ENCODE data around the gene CDC42BPA. TPM values are rescaled to one million over a fixed set of nuclear protein-coding genes. Genes with fewer than 3 reads are reported as not detected.

The CDC42BPA gene
- total RNA-seq, 2 experiments from 2014 or later, result 1.8 to 2.1 TPM

- POLR2A ChIA-PET, result no interaction called here
- Mint-ChIP-seq H3K4me1 (ENCODE audit: low read depth) (peaks cover 36% of the 10 kb centered on the region), H3K36me3 (ENCODE audit: low read depth) (peaks cover 11% of the 10 kb centered on the region), H3K27me3 (no peaks in the 10 kb centered on the region), H3K4me3 (no peak overlapping the region), H3K9me3 (peaks cover 5% of the 10 kb centered on the region), H3K27ac (no peak overlapping the region)
- CTCF ChIA-PET, result no interaction called here
- intact Hi-C loops (cut with micrococcal nuclease), result no loop called here
- ATAC-seq (no peak), DNase-seq (no peak)
- TF ChIP-seq CTCF (IDR thresholded peaks at IDR 0.05), result no peak
These were observed 363.5 kb downstream of the CDC42BPA start for GRCh38 chr1:226954777-226955176.

- intact Hi-C loops (cut with micrococcal nuclease), result no loop called here
- ATAC-seq, result no peak
- DNase-seq, result no peak
- Mint-ChIP-seq H3K36me3 (ENCODE audit: low read depth) (peaks cover 9% of the 10 kb centered on the region), H3K27ac (no peak overlapping the region), H3K4me1 (ENCODE audit: low read depth) (peaks cover 37% of the 10 kb centered on the region), H3K4me3 (no peak overlapping the region), H3K27me3 (no peaks in the 10 kb centered on the region), H3K9me3 (peaks cover 3% of the 10 kb centered on the region)
- ChIA-PET CTCF (no interaction called here), POLR2A (no interaction called here)
- no peak for TF ChIP-seq CTCF (IDR thresholded peaks at IDR 0.05)
These were observed 364.0 kb downstream of the CDC42BPA start for GRCh38 chr1:226954337-226954736.

- ChIA-PET CTCF (no interaction called here), POLR2A (no interaction called here)
- no peak overlapping the region for H3K4me3 Mint-ChIP-seq
- H3K4me1 Mint-ChIP-seq (ENCODE audit: low read depth), result peaks cover 33% of the 10 kb centered on the region
- TF ChIP-seq CTCF (IDR thresholded peaks at IDR 0.05), result no peak
- no peaks in the 10 kb centered on the region for H3K27me3 Mint-ChIP-seq
- H3K9me3 Mint-ChIP-seq, result peaks cover 3% of the 10 kb centered on the region
- ATAC-seq (no peak), DNase-seq (no peak)
- H3K36me3 Mint-ChIP-seq (ENCODE audit: low read depth), result peaks cover 9% of the 10 kb centered on the region
- H3K27ac Mint-ChIP-seq, result no peak overlapping the region
- intact Hi-C loops (cut with micrococcal nuclease), result no loop called here
These were observed 365.0 kb downstream of the CDC42BPA start for GRCh38 chr1:226953175-226953800.

- no peak overlapping the region for H3K4me3 Mint-ChIP-seq
- H3K27me3 Mint-ChIP-seq, result no peaks in the 10 kb centered on the region
- H3K36me3 Mint-ChIP-seq (ENCODE audit: low read depth), result peaks cover 5% of the 10 kb centered on the region
- H3K27ac Mint-ChIP-seq, result no peak overlapping the region
- peaks cover 4% of the 10 kb centered on the region for H3K9me3 Mint-ChIP-seq
- ChIA-PET POLR2A (no interaction called here), CTCF (no interaction called here)
- H3K4me1 Mint-ChIP-seq (ENCODE audit: low read depth), result peaks cover 27% of the 10 kb centered on the region
- no peak for TF ChIP-seq CTCF (IDR thresholded peaks at IDR 0.05)
- ATAC-seq (no peak), DNase-seq (no peak)
- intact Hi-C loops (cut with micrococcal nuclease), result no loop called here
These were observed 366.2 kb downstream of the CDC42BPA start for GRCh38 chr1:226952118-226952441.

GRCh38 chr1:226951286-226952117 lies 366.8 kb downstream of the CDC42BPA start:
- no peak for TF ChIP-seq CTCF (IDR thresholded peaks at IDR 0.05)
- ChIA-PET POLR2A (interaction anchor here (1.1 kb wide), 1 partner anchor 13 kb away, joined by 5 read pairs; no protein-coding TSS in a partner anchor), CTCF (no interaction called here)
- H3K9me3 Mint-ChIP-seq, result peaks cover 4% of the 10 kb centered on the region
- H3K27ac Mint-ChIP-seq, result no peak overlapping the region
- no peaks in the 10 kb centered on the region for H3K27me3 Mint-ChIP-seq
- H3K4me3 Mint-ChIP-seq, result no peak overlapping the region
- intact Hi-C loops (cut with micrococcal nuclease), result no loop called here
- H3K4me1 Mint-ChIP-seq (ENCODE audit: low read depth), result peaks cover 33% of the 10 kb centered on the region
- ATAC-seq (no peak), DNase-seq (no peak)
- H3K36me3 Mint-ChIP-seq (ENCODE audit: low read depth), result peaks cover 5% of the 10 kb centered on the region

Data from activated CD8-positive, alpha-beta T cell treated with anti-CD3 and anti-CD28 coated beads for 36 hours (primary cell).